ENCODE measurements around the gene SLC35F1.
"Not testable (repeated sequence)": the region's sequence is repeated elsewhere in the genome, so short reads cannot be mapped to it uniquely, and the experiment has no call there.

The SLC35F1 gene

DNA sequence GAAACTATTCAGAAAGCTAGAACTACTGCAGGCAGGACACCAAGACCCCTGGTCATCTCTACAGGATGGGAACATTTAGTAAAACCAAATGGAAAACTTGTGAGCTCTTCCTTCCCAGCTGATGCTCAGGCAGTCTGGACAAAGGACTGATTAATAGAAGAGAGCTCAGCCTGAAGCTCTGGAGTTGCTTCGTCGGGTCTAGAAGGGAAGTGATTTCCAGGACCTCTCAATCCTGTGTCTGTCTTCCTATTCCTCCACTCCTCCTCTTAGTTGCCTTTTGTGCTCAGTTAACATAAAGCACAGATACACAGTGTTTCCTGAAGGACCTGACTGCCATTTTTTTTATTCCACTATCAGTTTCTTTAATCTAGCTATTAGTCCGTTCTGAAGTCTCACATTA lies 54.2 kb downstream of the SLC35F1 start:
- TF ChIP-seq, protein P1, sequence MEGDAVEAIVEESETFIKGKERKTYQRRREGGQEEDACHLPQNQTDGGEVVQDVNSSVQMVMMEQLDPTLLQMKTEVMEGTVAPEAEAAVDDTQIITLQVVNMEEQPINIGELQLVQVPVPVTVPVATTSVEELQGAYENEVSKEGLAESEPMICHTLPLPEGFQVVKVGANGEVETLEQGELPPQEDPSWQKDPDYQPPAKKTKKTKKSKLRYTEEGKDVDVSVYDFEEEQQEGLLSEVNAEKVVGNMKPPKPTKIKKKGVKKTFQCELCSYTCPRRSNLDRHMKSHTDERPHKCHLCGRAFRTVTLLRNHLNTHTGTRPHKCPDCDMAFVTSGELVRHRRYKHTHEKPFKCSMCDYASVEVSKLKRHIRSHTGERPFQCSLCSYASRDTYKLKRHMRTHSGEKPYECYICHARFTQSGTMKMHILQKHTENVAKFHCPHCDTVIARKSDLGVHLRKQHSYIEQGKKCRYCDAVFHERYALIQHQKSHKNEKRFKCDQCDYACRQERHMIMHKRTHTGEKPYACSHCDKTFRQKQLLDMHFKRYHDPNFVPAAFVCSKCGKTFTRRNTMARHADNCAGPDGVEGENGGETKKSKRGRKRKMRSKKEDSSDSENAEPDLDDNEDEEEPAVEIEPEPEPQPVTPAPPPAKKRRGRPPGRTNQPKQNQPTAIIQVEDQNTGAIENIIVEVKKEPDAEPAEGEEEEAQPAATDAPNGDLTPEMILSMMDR (IDR thresholded peaks at IDR 0.05; ENCODE audit: low read depth, low read length): no peak
- no peak overlapping the region for H3K4me3 ChIP-seq (ENCODE audit: low read depth, low read length)

DNA sequence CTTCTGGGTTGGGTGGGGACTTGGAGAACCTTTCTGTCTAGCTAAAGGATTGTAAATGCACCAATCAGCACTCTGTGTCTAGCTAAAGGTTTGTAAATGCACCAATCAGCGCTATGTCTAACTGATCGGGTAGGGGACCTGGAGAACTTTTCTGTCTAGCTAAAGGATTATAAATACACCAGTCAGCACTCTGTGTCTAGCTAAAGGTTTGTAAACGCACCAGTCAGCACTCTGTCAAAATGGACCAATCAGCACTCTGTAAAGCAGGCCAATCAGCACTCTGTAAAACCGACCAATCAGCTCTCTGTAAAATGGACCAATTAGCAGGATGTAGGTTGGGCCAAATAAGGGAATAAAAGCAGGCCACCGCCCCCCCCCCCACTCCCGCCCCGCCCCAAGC lies 58.7 kb downstream of the SLC35F1 start:
- not testable (repeated sequence) for H3K4me3 ChIP-seq (ENCODE audit: low read depth, low read length)

DNA sequence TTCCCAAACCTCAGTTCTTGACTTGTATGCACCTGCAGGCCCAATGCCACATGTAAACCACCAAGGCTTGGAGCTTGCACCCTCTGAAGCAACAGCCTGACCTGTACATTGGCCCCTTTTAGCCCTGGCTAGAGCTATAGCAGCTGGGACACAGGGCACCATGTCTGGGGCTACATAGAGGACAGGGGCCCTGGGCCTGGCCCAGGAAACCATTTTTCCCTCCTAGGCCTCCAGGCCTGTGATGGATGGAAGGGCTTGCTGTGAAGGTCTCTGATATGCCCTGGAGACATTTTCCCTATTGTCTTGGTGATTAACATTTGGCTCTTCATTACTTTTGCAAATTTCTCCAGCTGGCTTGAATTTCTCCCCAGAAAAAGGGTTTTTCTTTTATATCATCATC lies 64.6 kb downstream of the SLC35F1 start:
- H3K4me3 ChIP-seq (ENCODE audit: low read depth, low read length): no peak overlapping the region
- TF ChIP-seq, protein P1 (IDR thresholded peaks at IDR 0.05; ENCODE audit: low read depth, low read length): no peak

DNA sequence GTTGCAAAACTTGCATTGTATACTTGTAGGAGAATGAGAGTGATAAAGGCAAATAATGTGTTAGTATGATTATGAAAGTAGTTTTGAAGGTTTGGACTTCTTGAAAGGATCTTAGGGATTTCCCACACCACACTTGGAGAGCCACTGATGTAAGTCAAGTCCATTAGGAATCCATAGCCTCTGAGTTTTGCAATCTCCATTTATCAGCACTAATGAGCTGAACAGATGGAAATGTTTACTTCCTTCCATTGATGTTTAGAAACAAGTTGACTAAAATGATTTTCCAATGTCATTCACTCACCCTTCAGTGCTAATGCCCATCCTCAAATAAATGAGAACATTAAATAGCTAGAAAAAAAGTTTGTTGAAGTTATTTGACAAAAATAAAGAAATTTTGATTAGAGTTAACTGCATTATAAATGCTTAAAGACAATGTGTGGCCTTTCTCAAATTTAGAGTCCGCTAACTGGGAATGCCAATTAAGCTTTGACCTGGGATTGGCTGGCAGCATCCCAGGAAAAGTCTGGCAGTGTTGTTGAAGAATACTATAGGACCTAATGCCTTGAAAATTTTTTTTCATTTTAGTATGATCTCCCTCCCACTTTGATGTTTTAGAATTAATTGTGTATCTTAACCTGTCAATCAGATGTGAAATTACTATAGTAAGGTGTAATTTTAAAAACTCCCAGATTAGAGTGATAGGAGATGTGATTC lies 68.0 kb downstream of the SLC35F1 start:
- no peak overlapping the region for H3K4me3 ChIP-seq (ENCODE audit: low read depth, low read length)
- TF ChIP-seq, protein P1 (IDR thresholded peaks at IDR 0.05; ENCODE audit: low read depth, low read length): no peak

DNA sequence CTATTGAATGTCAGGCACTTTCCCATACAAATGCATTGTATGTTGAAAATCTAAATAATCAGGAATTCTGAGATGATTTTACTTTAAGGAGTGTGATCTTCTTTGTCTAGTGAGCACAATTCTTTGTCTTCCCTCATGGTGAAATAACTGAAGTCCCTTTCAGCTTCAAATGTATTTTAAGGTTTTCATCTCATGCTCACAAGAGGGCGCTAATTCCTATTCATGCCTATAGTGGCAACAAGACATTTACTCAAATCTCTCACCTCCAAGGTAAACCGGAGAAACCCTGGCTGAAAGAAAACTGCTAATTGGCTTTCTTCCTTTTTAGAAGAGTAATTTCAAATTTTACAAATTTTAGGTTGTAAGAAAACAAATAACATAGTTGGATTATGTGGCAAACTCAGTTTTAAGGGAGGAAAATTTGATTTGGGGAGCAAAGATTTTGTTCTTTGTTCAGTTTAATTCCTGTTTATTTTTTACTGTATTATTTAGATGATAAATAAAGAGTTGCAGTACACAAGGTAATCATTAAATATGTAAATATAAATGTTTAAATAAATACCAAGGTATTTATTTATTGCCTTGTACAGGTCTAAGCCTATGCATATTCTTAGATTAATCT lies 69.1 kb downstream of the SLC35F1 start:
- TF ChIP-seq, protein P1 (IDR thresholded peaks at IDR 0.05; ENCODE audit: low read depth, low read length): no peak
- H3K4me3 ChIP-seq (ENCODE audit: low read depth, low read length): no peak overlapping the region

DNA sequence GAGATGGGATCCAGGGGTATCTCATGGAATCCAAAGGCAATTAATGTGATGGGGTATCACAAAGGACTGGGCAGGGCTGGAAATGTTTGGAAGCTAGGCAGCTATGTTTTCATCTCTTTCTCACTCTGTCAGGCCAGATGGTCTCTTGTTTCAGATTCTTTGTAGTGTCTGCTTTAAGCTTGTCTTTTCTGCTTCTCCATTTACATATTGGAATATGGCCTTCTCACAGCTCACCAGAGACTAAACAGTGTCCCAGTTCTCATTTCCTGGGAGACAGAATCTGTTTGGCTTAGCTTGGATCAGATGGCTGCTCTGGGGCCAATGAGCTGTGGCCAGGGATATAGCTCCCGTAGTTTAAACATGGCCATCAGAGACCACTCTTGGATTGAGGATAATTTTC lies 78.9 kb downstream of the SLC35F1 start:
- TF ChIP-seq, protein P1 (IDR thresholded peaks at IDR 0.05; ENCODE audit: low read depth, low read length): no peak
- no peak overlapping the region for H3K4me3 ChIP-seq (ENCODE audit: low read depth, low read length)

DNA sequence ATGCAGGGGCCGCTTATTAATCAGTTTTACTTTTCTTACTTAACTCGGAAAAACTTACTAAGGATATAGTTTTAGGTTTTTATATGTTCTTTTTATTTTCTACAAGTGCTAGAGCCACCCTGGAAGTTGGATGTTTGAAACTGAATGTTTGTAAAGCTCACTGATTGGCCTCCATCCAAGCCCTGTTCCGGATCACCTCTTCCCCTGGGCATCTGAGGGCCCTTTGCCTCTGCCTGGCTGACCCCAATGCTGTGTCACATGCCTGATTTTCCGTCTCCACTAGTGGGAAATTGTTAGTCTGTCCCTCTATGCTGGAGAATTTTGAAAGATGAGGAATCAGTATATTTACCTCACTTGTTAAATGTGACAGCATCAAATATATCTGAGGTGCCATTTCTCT lies 79.3 kb downstream of the SLC35F1 start:
- no peak overlapping the region for H3K4me3 ChIP-seq (ENCODE audit: low read depth, low read length)
- TF ChIP-seq, protein P1 (IDR thresholded peaks at IDR 0.05; ENCODE audit: low read depth, low read length): no peak
